ENCODE data around the gene ECD.

The ECD gene

GRCh38 chr10:73096449-73097304, 71.1 kb downstream of the ECD start, which contains the start of gene P4HA1:
TSS of gene P4HA1 (minus strand) at chr10:73096866. CDS start at chr10:73074883, 21,983 bp downstream.
- DNase-seq, result peak; percentile 98

- peak; percentile 71 for DNase-seq
Observed at GRCh38 chr10:73096041-73096448, 71.8 kb downstream of the ECD start.

GRCh38 chr10:73095481-73096021, 72.3 kb downstream of the ECD start:
- peak; percentile 85 for DNase-seq

GRCh38 chr10:73094986-73095480, 72.8 kb downstream of the ECD start:
- no peak for DNase-seq

GRCh38 chr10:73093922-73094850, 73.6 kb downstream of the ECD start:
- peak; percentile 21 for DNase-seq

- no peak for DNase-seq
Observed at GRCh38 chr10:73092830-73093229, 75.0 kb downstream of the ECD start.

- DNase-seq, result no peak
Observed at GRCh38 chr10:73088304-73088703, 79.5 kb downstream of the ECD start.

- no peak for DNase-seq
Observed at GRCh38 chr10:73086816-73087215, 81.0 kb downstream of the ECD start.

GRCh38 chr10:73084209-73084608, 83.6 kb downstream of the ECD start:
- DNase-seq, result no peak
